ENCODE measurements around the gene GOLGA8Q. TPM values are rescaled to one million over a fixed set of nuclear protein-coding genes. Genes with fewer than 3 reads are reported as not detected.

GOLGA8Q gene
- 0.54 and 2.7 TPM in 2 replicates for total RNA-seq

GRCh38 chr15:30551750-30552149 is at the start of gene GOLGA8Q:
Gene GOLGA8Q, plus strand, starts transcription at chr15:30552050. Its CDS starts 28 bp downstream, at chr15:30552078.

GRCh38 chr15:30603796-30604195 is 51.9 kb downstream of the GOLGA8Q start, which contains the start of gene GOLGA8H:
Gene GOLGA8H, plus strand, starts transcription at chr15:30604028. Its CDS starts 98 bp downstream, at chr15:30604126.

Small RNAs within 50 kb of the gene (small RNA-seq; reads per million reads assigned to genes)
- gene RF00096 (not detected), gene RN7SL796P (not detected)

Other genes with a start within 250 kb of the GOLGA8Q start
- gene CHRFAM7A, start 158.5 kb upstream of the GOLGA8Q start, total RNA-seq, result 1.2 TPM in 1 of 2 replicates, not detected in the other
- 1.7 and 6.7 TPM in 2 replicates for gene GOLGA8R, start 137.8 kb upstream of the GOLGA8Q start, total RNA-seq
- under 0.01 TPM in 1 of 2 replicates, not detected in the other for gene GOLGA8H, start 52.0 kb downstream of the GOLGA8Q start, total RNA-seq

Measured in placental epithelial cell (primary cell).